ENCODE measurements around the gene ZSWIM4. TPM values are rescaled to one million over a fixed set of nuclear protein-coding genes. Genes with fewer than 3 reads are reported as not detected.

Gene ZSWIM4
- total and polyA plus RNA-seq, 2 of the 13 experiments (the other 11 are each of a cell fraction or from before 2014, with no cell fraction given): 0.33 to 0.86 TPM

GRCh38 chr19:13765395-13766094, 29.7 kb upstream of the ZSWIM4 start (continued):
- TF ChIP-seq JDP2 (CRISPR knock-in tag; IDR thresholded peaks at IDR 0.05; ENCODE audit: borderline replicate concordance) (no peak), ZFP90 (CRISPR knock-in tag; IDR thresholded peaks at IDR 0.05; ENCODE audit: borderline replicate concordance) (no peak), HOXD1 (CRISPR knock-in tag; IDR thresholded peaks at IDR 0.05) (no peak), GLI4 (CRISPR knock-in tag; IDR thresholded peaks at IDR 0.05; ENCODE audit: borderline replicate concordance) (no peak), CREB1 (IDR thresholded peaks at IDR 0.05) (no peak), CREB1 (CRISPR knock-in tag; IDR thresholded peaks at IDR 0.05) (peak; percentile 61; the same call in 1 of the 2 replicates), ZNF687 (CRISPR knock-in tag; IDR thresholded peaks at IDR 0.05) (peak; percentile 66), ZNF20 (CRISPR knock-in tag; IDR thresholded peaks at IDR 0.05) (no peak), SMAD3 (CRISPR knock-in tag; IDR thresholded peaks at IDR 0.05) (no peak), KLF16 (CRISPR knock-in tag; IDR thresholded peaks at IDR 0.05) (no peak), PBX2 (CRISPR knock-in tag; IDR thresholded peaks at IDR 0.05) (no peak), ZNF350 (CRISPR knock-in tag; IDR thresholded peaks at IDR 0.05; ENCODE audit: borderline replicate concordance, low read depth) (peak; percentile 68), HNRNPL (IDR thresholded peaks at IDR 0.05; ENCODE audit: low read depth, low read length) (no peak), PAXIP1 (CRISPR knock-in tag; conservative IDR thresholded peaks at IDR 0.05) (peak; percentile 42; the same call in 1 of the 2 replicates), NFKBIZ (CRISPR knock-in tag; IDR thresholded peaks at IDR 0.05) (no peak), NR2F6 (IDR thresholded peaks at IDR 0.05) (no peak), NR2F6 (CRISPR knock-in tag; IDR thresholded peaks at IDR 0.05) (0 out of 2 replicates have a peak, but pooled peaks have one; percentile 20), ZNF770 (CRISPR knock-in tag; IDR thresholded peaks at IDR 0.05) (no peak), ZNF879 (CRISPR knock-in tag; IDR thresholded peaks at IDR 0.05) (no peak), ZBTB20 (CRISPR knock-in tag; IDR thresholded peaks at IDR 0.05; ENCODE audit: borderline replicate concordance, low read depth) (peak; percentile 46; the same call in 1 of the 2 replicates)
